GM19023 (cell line): ENCODE results near the gene SRGAP1.
"Not testable (repeated sequence)": the region's sequence is repeated elsewhere in the genome, so short reads cannot be mapped to it uniquely, and the experiment has no call there.

Source experiments
- ATAC-seq: cut with Tn5 transposase; IDR thresholded peaks from one replicate; pipeline ENCODE4 v1.9.1; 2021; ENCODE audit warnings: mild to moderate bottlenecking, moderate library complexity; ENCODE audit not compliant: unreplicated experiment

The SRGAP1 gene

GRCh38 chr12:64103825-64104740 is 259.6 kb downstream of the SRGAP1 start:
- no peak for ATAC-seq

- no peak for ATAC-seq
These were observed 260.5 kb downstream of the SRGAP1 start for GRCh38 chr12:64105026-64105425.

GRCh38 chr12:64107776-64108175 is 263.3 kb downstream of the SRGAP1 start:
- no peak for ATAC-seq

GRCh38 chr12:64109706-64110105 is 265.2 kb downstream of the SRGAP1 start:
- no peak for ATAC-seq

- no peak for ATAC-seq
These were observed 266.4 kb downstream of the SRGAP1 start for GRCh38 chr12:64110864-64111263.

GRCh38 chr12:64116969-64117368 is 272.5 kb downstream of the SRGAP1 start:
- no peak for ATAC-seq

- no peak for ATAC-seq
These were observed 276.1 kb downstream of the SRGAP1 start for GRCh38 chr12:64120568-64120967.

- ATAC-seq = not testable (repeated sequence)
These were observed 276.6 kb downstream of the SRGAP1 start for GRCh38 chr12:64121086-64121485.

GRCh38 chr12:64122154-64122553 is 277.7 kb downstream of the SRGAP1 start:
- ATAC-seq = no peak

GRCh38 chr12:64122995-64123394 is 278.5 kb downstream of the SRGAP1 start:
- ATAC-seq = no peak

- no peak for ATAC-seq
These were observed 278.9 kb downstream of the SRGAP1 start for GRCh38 chr12:64123448-64123847.

GRCh38 chr12:64124511-64125197 is 280.2 kb downstream of the SRGAP1 start:
- no peak for ATAC-seq

GRCh38 chr12:64125913-64126312 is 281.4 kb downstream of the SRGAP1 start:
- no peak for ATAC-seq

- no peak for ATAC-seq
These were observed 283.3 kb downstream of the SRGAP1 start for GRCh38 chr12:64127811-64128210.

- ATAC-seq = no peak
These were observed 283.9 kb downstream of the SRGAP1 start for GRCh38 chr12:64128366-64128765.

GRCh38 chr12:64130476-64130875 is 286.0 kb downstream of the SRGAP1 start:
- not testable (repeated sequence) for ATAC-seq

GRCh38 chr12:64131456-64131855 is 287.0 kb downstream of the SRGAP1 start:
- ATAC-seq = not testable (repeated sequence)

GRCh38 chr12:64132672-64133071 is 288.2 kb downstream of the SRGAP1 start:
- ATAC-seq = not testable (repeated sequence)

- no peak for ATAC-seq
These were observed 292.6 kb downstream of the SRGAP1 start for GRCh38 chr12:64137117-64137516.

- ATAC-seq = no peak
These were observed 294.5 kb downstream of the SRGAP1 start for GRCh38 chr12:64139021-64139420.

- ATAC-seq = no peak
These were observed 297.9 kb downstream of the SRGAP1 start for GRCh38 chr12:64142382-64142781.

GRCh38 chr12:64142784-64143183 is 298.3 kb downstream of the SRGAP1 start:
- no peak for ATAC-seq
